ENCODE measurements around the gene DNAJC17. TPM values are rescaled to one million over a fixed set of nuclear protein-coding genes. Genes with fewer than 3 reads are reported as not detected.

DNAJC17 gene
- polyA plus RNA-seq, 4 donors = 38.0 to 45.4 (median 41.7) TPM

GRCh38 chr15:40768521-40769273, 38.6 kb downstream of the DNAJC17 start:
- DNase-seq (ENCODE audit: low read depth in 4 of 4, low spot score in 2 of 4) = no peak

DNA sequence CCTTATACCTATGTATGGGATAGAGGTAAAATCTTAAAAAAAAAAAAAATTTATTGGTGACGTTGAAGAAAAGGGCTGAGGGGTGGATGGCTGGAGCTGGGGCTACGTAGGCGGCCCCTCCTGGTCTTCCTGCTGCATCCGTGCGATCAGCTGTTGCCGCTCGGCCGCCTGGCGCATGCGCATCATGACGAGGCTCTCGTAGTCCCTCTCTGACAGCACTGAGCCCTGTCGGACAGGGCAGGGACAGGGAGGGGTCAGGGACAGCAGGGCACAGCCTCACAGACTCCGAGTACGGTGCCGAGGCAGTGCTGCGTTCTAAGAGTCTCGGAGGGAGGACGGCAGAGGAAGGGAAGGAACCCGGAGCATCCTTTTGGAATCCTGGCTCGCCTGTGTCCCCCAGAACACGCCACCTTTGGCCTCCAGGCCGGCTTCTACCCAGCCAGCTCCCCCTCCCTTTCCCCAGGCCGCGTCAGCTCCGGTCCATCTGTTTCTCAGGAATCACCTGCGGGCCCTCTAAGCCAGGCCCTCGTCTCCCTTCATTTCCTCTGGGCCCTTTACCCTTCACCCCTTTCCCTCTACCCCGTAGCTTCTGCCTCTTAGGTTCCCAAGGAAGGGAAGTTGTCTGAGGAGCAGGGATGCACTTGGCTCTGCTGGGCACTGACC, 39.3 kb downstream of the DNAJC17 start:
- no peak for DNase-seq (ENCODE audit: low read depth in 4 of 4, low spot score in 2 of 4)

DNA sequence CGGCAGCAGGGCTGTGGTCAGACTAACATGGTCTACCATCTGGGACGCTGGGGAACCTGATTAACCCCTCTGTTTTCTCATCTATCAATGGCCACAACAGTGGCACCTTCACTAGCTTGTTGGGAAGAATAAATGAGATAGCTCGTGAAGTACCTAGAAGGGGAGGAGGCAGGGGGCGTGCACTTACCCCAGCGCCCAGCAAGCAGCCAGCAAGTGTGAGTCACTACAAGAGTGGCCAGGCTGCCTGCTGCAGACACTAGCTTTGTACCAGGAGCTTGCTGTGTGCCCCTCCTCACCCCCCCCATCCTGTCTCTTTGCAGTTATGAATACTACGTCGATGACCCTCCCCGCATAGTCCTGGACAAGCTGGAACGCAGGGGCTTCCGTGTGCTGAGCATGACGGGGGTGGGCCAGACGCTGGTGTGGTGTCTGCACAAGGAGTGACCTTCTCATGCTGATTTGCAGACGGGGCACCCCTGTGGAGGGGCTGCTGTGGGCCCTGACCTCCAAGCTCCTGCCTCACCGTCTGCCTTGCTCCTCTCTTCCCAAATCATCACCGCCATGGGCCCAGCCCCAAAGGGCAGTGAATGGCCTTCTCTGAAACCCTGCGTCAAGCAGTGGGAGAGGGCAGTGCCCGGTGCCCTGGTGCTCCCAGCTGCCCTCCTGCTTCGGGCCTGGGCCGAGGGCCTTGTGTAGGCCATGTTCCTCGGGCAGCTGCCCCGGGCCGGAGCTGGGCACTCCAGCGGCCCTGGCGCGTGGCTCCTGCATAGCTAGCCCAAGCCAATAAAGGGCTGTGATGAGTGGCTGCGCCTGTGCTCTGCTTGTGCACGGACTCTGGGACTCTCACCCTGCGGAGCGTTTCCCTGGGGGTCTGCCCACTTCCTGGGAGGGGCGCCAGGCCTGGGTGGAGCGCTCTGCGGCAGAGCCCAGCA, 40.1 kb downstream of the DNAJC17 start:
- no peak for DNase-seq (ENCODE audit: low read depth in 4 of 4, low spot score in 2 of 4)

- no peak for DNase-seq (ENCODE audit: low read depth in 4 of 4, low spot score in 2 of 4)
Measured at GRCh38 chr15:40766194-40766815, 41.0 kb downstream of the DNAJC17 start.

DNA sequence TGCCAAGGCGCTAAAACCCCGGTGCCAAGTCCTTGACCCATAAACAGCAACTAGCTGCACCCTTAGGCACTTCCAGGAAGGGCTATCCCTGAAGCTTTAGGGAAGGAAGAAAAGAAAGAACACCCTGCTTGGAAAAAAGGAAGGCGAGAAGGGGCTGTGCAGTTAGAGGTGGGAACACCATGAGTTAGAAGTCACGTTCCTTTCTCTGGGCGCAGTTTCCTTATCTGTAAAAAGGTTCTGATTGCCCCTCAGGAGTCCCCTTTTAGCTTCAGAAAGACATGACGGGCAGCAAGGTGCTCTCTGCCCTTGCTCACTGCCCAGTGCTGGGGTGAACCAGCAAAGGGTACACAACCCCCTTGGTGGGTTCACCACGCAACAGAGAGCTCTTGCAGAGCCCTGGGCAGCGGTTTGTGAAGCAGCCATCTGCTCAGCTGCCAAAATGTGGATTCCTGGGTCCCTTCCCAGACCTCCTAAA, 42.6 kb downstream of the DNAJC17 start:
- DNase-seq (ENCODE audit: low read depth in 4 of 4, low spot score in 2 of 4) = no peak

- peak in 1 of 4 donors; percentile 67 for DNase-seq (ENCODE audit: low read depth in 4 of 4, low spot score in 2 of 4)
Measured at GRCh38 chr15:40763801-40764628, 43.3 kb downstream of the DNAJC17 start, which contains the start of gene GCHFR. Gene GCHFR (plus strand): TSS chr15:40764068. CDS start chr15:40764181, 113 bp downstream.

- peak in 1 of 4 donors; percentile 75 for DNase-seq (ENCODE audit: low read depth in 4 of 4, low spot score in 2 of 4)
Measured at GRCh38 chr15:40762919-40763800, 44.1 kb downstream of the DNAJC17 start.

- DNase-seq (ENCODE audit: low read depth in 4 of 4, low spot score in 2 of 4) = no peak
Measured at GRCh38 chr15:40759961-40760360, 47.3 kb downstream of the DNAJC17 start.

DNA sequence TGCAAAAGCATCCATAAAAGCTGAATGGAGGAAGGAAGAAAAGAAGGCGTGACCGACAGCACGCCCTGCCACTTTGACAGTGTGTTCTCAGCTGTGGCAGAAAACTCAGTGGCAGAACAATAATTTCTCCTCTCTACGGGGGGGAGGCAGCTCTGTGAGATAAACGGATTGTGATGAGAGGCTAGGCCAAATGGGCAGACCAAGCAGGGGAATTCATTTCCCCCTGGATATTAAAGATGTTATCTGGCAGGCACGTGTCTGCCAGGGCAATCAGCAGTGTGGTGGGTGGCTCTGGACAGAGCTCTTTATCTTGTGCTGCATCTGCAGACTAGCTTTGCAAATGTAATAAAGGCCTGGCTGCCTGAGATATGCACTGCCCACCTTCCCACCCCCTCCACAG, 50.3 kb downstream of the DNAJC17 start:
- no peak for DNase-seq (ENCODE audit: low read depth in 4 of 4, low spot score in 2 of 4)

GRCh38 chr15:40755812-40756208, 51.5 kb downstream of the DNAJC17 start:
- DNase-seq (ENCODE audit: low read depth in 4 of 4, low spot score in 2 of 4) = no peak

GRCh38 chr15:40754883-40755811, 52.1 kb downstream of the DNAJC17 start, which contains the start of gene RMDN3:
Gene RMDN3 (minus strand): TSS chr15:40755254. CDS start chr15:40754783, 471 bp downstream.
- peak; percentile 87 to 94 (median 90) for DNase-seq (ENCODE audit: low read depth in 4 of 4, low spot score in 2 of 4)

DNA sequence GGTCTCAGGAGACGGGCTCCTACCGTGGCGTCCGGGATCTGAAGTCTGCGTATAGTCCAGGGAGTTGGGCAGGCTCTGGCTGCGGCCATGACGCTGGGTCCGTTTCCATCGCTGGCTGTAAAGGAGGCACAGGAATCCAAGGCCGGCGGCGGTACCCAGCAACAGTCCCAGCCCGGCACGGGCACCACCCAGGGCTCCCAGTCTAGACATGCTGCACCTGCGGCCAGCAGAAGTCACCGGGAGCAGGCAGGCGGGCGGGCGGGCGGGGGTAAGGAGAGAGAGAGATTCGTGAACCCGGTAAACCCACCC, 52.7 kb downstream of the DNAJC17 start:
- no peak for DNase-seq (ENCODE audit: low read depth in 4 of 4, low spot score in 2 of 4)

GRCh38 chr15:40751745-40752144, 55.5 kb downstream of the DNAJC17 start:
- no peak for DNase-seq (ENCODE audit: low read depth in 4 of 4, low spot score in 2 of 4)

GRCh38 chr15:40750885-40751284, 56.4 kb downstream of the DNAJC17 start:
- no peak for DNase-seq (ENCODE audit: low read depth in 4 of 4, low spot score in 2 of 4)

DNA sequence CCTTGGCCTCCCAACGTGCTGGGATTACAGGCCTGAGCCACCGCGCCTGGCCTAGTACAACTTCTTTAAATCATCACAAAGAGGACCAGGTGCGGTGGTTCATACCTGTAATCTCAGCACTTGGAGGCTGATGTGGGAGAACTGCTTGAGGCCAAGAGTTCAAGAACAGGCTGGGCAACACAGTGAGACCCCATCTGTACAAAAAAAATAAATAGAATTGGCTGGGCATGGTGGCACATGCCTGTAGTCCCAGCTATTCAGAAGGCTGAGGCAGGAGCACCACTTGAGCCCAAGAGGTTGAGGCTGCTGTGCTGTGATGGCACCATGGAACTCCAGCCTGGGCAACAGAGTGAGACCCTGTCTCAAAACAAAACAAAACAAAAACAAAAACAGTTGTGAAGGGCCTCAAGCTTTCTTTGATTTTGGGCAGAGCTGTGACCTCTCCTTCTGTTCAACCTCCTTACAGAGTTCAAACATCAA, 58.1 kb downstream of the DNAJC17 start:
- no peak for DNase-seq (ENCODE audit: low read depth in 4 of 4, low spot score in 2 of 4)

GRCh38 chr15:40747685-40748631, 59.3 kb downstream of the DNAJC17 start:
- no peak for DNase-seq (ENCODE audit: low read depth in 4 of 4, low spot score in 2 of 4)
